ENCODE results near the gene VTN. TPM values are rescaled to one million over a fixed set of nuclear protein-coding genes. Genes with fewer than 3 reads are reported as not detected.
A peak's percentile ranks its signal among the peaks of the same experiment; 100 is the strongest.

The VTN gene
- total RNA-seq, 1 donor from 2014 or later: 0.20 TPM

DNA sequence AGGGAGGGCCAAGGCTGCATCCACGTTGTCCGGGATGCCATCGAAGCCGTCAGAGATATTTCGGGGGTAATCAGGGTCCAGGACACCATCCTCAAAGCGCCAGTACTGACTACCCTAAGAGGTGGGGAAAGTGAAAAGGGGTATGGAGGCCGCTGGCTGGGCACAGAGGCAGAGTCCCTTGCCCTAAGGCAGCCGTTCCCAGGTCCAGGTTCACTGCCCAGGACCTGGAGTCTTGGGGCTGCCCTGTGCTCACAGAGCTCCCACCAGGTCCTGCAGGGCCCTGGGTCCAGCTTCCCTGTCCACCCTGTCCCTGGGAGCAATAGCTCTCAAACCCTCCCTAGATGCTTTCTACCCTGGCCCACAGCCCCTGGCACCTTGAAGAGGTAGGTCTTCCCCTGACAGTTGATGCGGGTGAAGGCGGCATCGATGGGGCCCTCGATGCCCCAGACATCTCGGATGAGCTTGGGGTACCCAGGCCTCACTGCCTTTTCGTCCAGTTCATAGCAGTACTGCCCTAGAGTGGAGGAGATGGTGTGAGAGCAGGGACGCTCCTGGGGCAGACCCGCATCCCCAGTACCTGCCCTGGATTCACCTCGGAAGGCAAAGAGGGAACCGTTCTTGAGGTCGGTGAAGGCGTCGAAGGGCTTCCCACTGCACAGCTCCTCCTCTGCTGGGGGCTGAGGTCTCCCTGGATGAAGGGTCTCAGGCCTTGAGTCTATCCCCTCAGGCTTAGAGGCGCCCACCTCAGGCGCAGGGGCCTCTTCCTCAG, 1.0 kb downstream of the VTN start:
- no peak for DNase-seq

DNA sequence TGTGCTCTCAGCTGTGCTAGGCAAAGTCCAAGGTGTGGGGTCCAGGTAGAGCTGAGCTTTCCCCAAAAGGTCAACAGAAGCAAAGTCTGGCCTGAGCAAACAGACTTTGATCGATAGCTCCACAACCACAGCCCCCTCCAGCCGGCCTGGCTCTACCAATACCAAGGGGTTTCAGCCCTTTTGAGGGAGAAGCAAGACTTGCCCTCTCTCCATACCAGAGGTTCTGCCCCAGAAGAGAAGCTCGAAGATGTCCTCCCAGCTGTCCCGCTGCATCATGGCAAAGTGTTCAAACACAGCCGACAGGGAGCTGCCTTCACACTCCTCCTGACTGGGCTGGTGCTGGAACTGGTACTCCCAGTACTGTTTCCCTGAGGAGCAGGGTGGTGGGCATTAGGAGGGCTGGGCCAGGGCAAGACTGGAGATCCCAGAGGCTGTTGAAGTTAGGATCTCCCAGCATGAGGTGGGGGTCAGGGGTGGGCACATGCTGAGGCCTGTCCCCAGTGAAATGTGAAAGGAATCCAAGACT, 1.7 kb downstream of the VTN start:
- DNase-seq: no peak

- DNase-seq: no peak
Measured at GRCh38 chr17:28367641-28368305, 2.3 kb downstream of the VTN start.

GRCh38 chr17:28366605-28367004, 3.5 kb downstream of the VTN start:
- no peak for DNase-seq

DNA sequence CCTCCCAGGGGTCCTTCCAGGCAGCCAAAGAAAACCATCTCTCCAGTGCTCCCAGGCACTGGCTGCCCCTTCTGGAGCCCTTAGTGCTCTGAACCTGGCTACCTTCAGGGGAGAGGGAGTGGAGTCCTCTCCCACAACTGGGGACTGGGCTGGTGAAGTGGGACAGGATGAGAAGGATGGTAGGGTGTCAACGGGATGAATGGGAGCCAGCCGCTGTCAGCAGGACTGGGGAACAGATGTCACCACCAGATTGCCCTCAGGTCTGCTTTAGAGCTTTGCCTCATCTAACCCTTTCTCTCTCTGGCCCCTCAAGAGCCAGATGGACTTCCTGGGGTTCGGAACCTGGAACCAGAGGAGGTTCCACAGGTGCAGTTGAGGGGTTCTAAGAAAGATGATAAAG, 4.6 kb downstream of the VTN start:
- no peak for DNase-seq

GRCh38 chr17:28364665-28365363, 5.3 kb downstream of the VTN start, which contains the start of gene SEBOX:
SEBOX (minus strand) TSS chr17:28365199; CDS start chr17:28365151, 48 bp downstream.
- DNase-seq: no peak

DNA sequence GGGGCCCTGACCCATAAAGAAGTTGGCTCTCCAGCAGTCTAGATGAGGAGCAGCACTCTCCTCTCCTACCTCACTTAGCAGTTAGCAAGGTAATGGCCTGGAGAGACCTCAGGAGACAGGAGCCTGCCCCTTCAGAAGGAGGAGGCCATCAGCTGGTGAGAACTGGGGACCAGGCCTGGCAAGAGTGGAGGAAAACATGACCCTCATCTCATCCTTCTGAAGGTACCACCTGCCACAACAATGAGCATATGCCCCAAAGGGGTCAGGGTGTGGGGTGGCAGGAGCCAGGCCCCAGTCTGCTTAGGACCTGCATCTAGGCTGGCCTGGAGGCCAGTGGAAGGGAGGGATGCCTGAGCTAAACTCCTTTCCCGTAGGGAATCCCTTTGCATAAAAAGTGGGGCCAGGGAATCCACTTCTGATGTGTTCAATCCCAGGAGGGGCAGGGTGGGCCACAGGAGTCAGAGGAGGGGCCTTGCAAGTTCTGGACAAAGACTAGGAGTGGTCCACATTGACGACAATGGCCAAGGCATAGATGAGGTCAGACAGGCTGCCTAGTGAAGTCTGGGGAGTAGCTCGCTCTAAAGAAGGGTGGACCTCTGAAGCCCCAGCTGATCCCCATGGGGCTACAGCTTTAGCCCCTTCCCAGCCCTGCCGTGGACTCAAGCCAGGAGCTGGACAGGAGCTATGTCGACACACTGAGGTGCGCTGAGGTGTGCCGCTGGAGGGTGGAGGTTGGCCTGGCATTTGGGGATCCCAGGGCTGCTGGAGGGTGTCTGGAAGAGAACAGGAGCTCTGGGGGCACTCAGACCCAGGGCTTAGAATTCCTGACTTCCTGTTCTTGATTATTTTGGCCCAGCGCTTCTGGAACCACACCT, 6.1 kb downstream of the VTN start:
- DNase-seq: no peak

DNA sequence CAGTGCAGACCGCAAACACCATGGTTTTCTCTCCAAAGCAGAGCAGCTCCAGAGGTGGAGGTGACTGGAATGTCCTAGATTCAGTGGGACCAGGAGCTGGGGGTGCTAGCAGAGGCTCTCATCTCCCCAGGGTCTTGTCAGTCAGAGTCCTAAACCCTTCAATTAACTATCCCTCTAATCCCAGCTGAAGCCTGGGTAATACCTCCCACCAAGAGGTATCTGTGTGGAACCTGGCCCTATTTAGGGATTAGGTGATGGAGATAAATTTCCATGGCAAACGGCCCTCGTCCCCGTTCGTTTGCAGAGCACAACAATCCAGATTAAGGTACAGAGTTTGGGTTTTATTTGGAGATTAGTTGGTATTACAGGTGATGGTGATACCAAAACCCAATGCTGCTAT, 6.9 kb downstream of the VTN start:
- no peak for DNase-seq

DNA sequence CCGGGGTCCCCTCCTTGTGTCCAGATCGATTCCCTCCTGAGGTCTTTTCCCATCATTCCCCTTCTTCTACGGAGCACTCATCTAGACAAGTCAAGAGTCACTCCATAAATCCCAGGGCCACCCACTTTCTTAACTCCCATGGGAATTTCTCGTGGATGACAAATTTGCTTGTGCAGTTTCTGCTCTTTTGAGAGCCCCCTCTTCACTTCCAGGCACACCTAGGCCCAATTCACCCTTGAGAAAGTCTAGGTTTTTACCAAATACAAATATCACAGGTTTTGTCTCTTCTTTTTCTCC, 12.3 kb downstream of the VTN start:
- no peak for DNase-seq

GRCh38 chr17:28357061-28357900, 12.8 kb downstream of the VTN start, which contains the start of gene POLDIP2:
POLDIP2 (minus strand) TSS chr17:28357527; CDS start chr17:28357448, 79 bp downstream.
- DNase-seq: peak; percentile 92

DNA sequence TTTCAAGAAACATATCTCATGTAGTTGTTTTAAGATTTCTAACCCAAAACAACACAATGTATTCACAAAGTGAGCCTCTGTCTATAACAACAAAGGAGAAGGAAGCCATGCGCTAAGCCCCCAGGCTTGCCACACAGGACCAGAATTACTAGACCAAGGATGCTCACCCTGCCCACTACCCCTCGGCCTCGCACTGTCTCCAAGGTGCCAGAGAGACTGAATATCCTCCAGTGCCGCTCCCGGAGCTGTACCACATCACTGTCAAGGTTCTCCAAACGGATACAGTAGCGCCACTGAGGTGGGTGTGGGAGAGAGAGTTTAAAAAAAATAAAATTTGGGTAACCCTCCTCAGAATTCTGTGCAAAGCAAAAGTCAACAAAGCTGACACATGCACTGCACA, 19.8 kb downstream of the VTN start:
- no peak for DNase-seq

GRCh38 chr17:28348979-28349378, 21.1 kb downstream of the VTN start:
- DNase-seq: no peak

- no peak for DNase-seq
Measured at GRCh38 chr17:28347261-28347891, 22.7 kb downstream of the VTN start.

DNA sequence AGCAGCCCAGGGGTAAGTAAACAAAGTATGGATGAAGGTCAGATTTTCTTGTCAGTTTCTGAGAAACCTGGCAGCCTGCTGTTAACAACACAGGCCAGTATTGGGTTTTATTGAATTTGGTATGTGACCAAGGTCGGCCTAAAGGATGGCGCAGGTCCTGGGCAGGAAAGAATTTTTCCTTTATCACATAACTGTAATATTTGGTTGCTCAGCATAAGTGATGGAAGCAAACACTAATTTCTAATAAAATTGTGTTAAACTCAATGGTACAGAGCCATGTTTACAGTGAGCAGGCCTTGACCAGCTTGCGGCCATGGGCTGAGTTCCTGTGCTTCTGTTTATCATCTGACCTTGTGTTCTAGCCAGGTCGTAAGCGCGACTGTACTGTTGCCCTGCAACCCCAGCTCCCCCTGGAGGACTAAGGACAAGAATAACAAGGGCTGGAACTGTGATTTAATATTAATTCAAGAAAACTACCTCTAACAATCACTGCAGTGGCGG, 23.3 kb downstream of the VTN start:
- no peak for DNase-seq

DNA sequence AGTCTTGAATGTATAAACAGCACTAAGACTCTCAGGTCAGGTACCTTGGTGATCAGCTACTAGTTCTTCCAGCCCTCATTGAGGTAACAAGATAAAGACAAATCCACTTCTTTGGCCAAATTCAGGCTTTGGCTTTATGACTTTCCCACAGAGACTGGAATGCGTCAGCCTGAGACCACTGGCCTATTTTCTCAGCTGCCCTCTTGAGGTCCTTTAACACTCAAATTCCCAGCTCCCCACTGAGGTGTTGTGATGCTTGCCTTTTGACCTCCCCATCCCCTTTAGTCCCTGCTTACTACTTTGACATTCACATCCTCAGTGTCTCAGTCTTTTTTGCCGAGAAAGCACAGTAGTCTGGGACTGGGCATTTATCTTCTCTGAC, 23.9 kb downstream of the VTN start:
- no peak for DNase-seq

GRCh38 chr17:28345419-28346198, 24.5 kb downstream of the VTN start:
- DNase-seq: no peak

GRCh38 chr17:28344435-28344901, 25.6 kb downstream of the VTN start:
- no peak for DNase-seq

- no peak for DNase-seq
Measured at GRCh38 chr17:28344011-28344410, 26.1 kb downstream of the VTN start.

- DNase-seq: no peak
Measured at GRCh38 chr17:28343491-28343932, 26.6 kb downstream of the VTN start.

All from skin of body (tissue), 2 donors.